DOHH2 (cell line): ENCODE results near the gene GBP4.

Experiments used
- CTCF ChIP-seq: fragments of 200-600 bp; sonication (generic); IDR thresholded peaks from one replicate; pipeline ENCODE4 v1.5.1; 2014; ENCODE audit warnings: antibody characterized with exemption, mild to moderate bottlenecking, low read depth, low read length; ENCODE audit not compliant: poor library complexity, severe bottlenecking
- EZH2phosphoT487 ChIP-seq: fragments of 200-600 bp; sonication (generic); IDR thresholded peaks from 2 replicates; pipeline ENCODE4 v1.6.1; 2017; ENCODE audit warnings: borderline replicate concordance, mild to moderate bottlenecking, antibody characterized with exemption, low read length, moderate library complexity, mixed read lengths

GRCh38 chr1:89149976-89150375 lies 48.8 kb downstream of the GBP4 start:
- TF ChIP-seq CTCF (no peak), EZH2phosphoT487 (no peak)
